Esophagus (tissue), 2 donors: Measurements from ENCODE around the gene DOCK2. TPM values are rescaled to one million over a fixed set of nuclear protein-coding genes. Genes with fewer than 3 reads are reported as not detected.
"Not testable (repeated sequence)": the region's sequence is repeated elsewhere in the genome, so short reads cannot be mapped to it uniquely, and the experiment has no call there.

Experiments used
- H3K27ac ChIP-seq, 2 donors: one replicate each; pipeline ENCODE4 v1.5.1; 2013; ENCODE audit warnings: low read depth in 2 of 2, mild to moderate bottlenecking in 2 of 2, inconsistent platforms in 1 of 2, low read length in 1 of 2, moderate library complexity in 1 of 2
- H3K27me3 ChIP-seq, 2 donors: one replicate each; pipeline ENCODE4 v1.6.1; 2013; ENCODE audit warnings: low read length in 2 of 2, control low read depth in 1 of 2, mild to moderate bottlenecking in 1 of 2; ENCODE audit not compliant: insufficient read depth in 2 of 2, control insufficient read depth in 1 of 2
- H3K36me3 ChIP-seq, 2 donors: one replicate each; pipeline ENCODE4 v1.6.1; 2013; ENCODE audit warnings: low read length in 1 of 2; ENCODE audit not compliant: control insufficient read depth in 2 of 2, insufficient read depth in 2 of 2
- H3K4me1 ChIP-seq, 2 donors: one replicate each; pipeline ENCODE4 v1.6.1; 2013; ENCODE audit warnings: low read length in 1 of 2; ENCODE audit not compliant: control insufficient read depth in 2 of 2, insufficient read depth in 2 of 2
- H3K4me3 ChIP-seq, 2 donors: one replicate each; pipeline ENCODE4 v1.5.1; 2013; ENCODE audit warnings: low read length in 2 of 2, mild to moderate bottlenecking in 2 of 2, low read depth in 1 of 2, moderate library complexity in 1 of 2
- H3K9me3 ChIP-seq, 2 donors: one replicate each; pipeline ENCODE4 v1.6.1; 2013; ENCODE audit warnings: mild to moderate bottlenecking in 2 of 2, low read depth in 1 of 2, low read length in 1 of 2, moderate library complexity in 1 of 2; ENCODE audit not compliant: control insufficient read depth in 2 of 2, insufficient read depth in 1 of 2
- WGBS, 2 donors: extraction: QIAGEN DNeasy Blood & Tissue Kit; methylation state at CpG; one replicate each; pipeline ENCODE4 v1.1.7; 2013; 5-methylcytosine and 5-hydroxymethylcytosine counted together
- polyA plus RNA-seq, 2 donors: library from polyadenylated mRNA; stranded (reverse); fragments of 200-250 nt; gene quantifications; one replicate each; pipeline ENCODE4 v1.2.3, GENCODE V29; 2013
- donor health status: healthy with polysubstance abuse.
- donor health status: Bipolar disorder and iron deficiency.

Gene DOCK2
- polyA plus RNA-seq, 2 donors: 0.86 to 1.2 TPM

GRCh38 chr5:170080786-170081445 lies 443.8 kb downstream of the DOCK2 start:
- 81 to 83% methylated on average over 8 of the region's 8 CpGs for WGBS, 2 donors
- Histone ChIP-seq H3K27me3 (peaks cover 0 to 3% of the 10 kb centered on the region in 2 donors), H3K4me1 (no peaks in the 10 kb centered on the region), H3K4me3 (no peak overlapping the region), H3K9me3 (no peaks in the 10 kb centered on the region), H3K27ac (no peak overlapping the region), H3K36me3 (peaks cover 0 to 10% of the 10 kb centered on the region in 2 donors)

GRCh38 chr5:170081616-170082015 lies 444.5 kb downstream of the DOCK2 start:
- H3K4me1 ChIP-seq: no peaks in the 10 kb centered on the region
- peaks cover 0 to 10% of the 10 kb centered on the region in 2 donors for H3K36me3 ChIP-seq
- peaks cover 0 to 3% of the 10 kb centered on the region in 2 donors for H3K27me3 ChIP-seq
- 90% methylated on average over 4 of the region's 4 CpGs for WGBS, 2 donors
- H3K4me3 ChIP-seq: no peak overlapping the region
- H3K27ac ChIP-seq: no peak overlapping the region
- H3K9me3 ChIP-seq: no peaks in the 10 kb centered on the region

GRCh38 chr5:170082701-170083100 lies 445.6 kb downstream of the DOCK2 start:
- 85 to 86% methylated on average over 7 of the region's 7 CpGs for WGBS, 2 donors
- Histone ChIP-seq H3K27ac (no peak overlapping the region), H3K9me3 (no peaks in the 10 kb centered on the region), H3K4me3 (no peak overlapping the region), H3K4me1 (no peaks in the 10 kb centered on the region), H3K36me3 (peaks cover 0 to 10% of the 10 kb centered on the region in 2 donors), H3K27me3 (peaks cover 0 to 3% of the 10 kb centered on the region in 2 donors)

- H3K4me3 ChIP-seq: no peak overlapping the region
- H3K4me1 ChIP-seq: no peaks in the 10 kb centered on the region
- no peaks in the 10 kb centered on the region for H3K27me3 ChIP-seq
- H3K27ac ChIP-seq: no peak overlapping the region
- peaks cover 0 to 3% of the 10 kb centered on the region in 2 donors for H3K36me3 ChIP-seq
- peaks cover 0 to 2% of the 10 kb centered on the region in 2 donors for H3K9me3 ChIP-seq
- 88% methylated on average over 3 of the region's 3 CpGs for WGBS, 2 donors
Observed at GRCh38 chr5:170087168-170087817, 450.2 kb downstream of the DOCK2 start.

- Histone ChIP-seq H3K4me1 (no peaks in the 10 kb centered on the region), H3K4me3 (no peak overlapping the region), H3K27me3 (no peaks in the 10 kb centered on the region), H3K36me3 (no peaks in the 10 kb centered on the region), H3K27ac (no peak overlapping the region), H3K9me3 (peaks cover 0 to 2% of the 10 kb centered on the region in 2 donors)
- WGBS, 2 donors: 67 to 73% methylated on average over 5 of the region's 5 CpGs
Observed at GRCh38 chr5:170092455-170093101, 455.5 kb downstream of the DOCK2 start.

- 83 to 88% methylated on average over 10 of the region's 10 CpGs for WGBS, 2 donors
- H3K9me3 ChIP-seq, H3K27ac ChIP-seq, H3K27me3 ChIP-seq, H3K36me3 ChIP-seq, H3K4me3 ChIP-seq, H3K4me1 ChIP-seq: not testable (repeated sequence)
Observed at GRCh38 chr5:170094329-170094728, 457.3 kb downstream of the DOCK2 start.

GRCh38 chr5:170095646-170096045 lies 458.6 kb downstream of the DOCK2 start:
- WGBS, 2 donors: 32 to 43% methylated on average over 1 of the region's 1 CpG
- H3K4me1 ChIP-seq: no peaks in the 10 kb centered on the region
- no peak overlapping the region for H3K27ac ChIP-seq

GRCh38 chr5:170097934-170098333 lies 460.9 kb downstream of the DOCK2 start:
- 65 to 66% methylated on average over 9 of the region's 9 CpGs for WGBS, 2 donors
- H3K27me3 ChIP-seq: no peaks in the 10 kb centered on the region
- H3K27ac ChIP-seq: no peak overlapping the region
- H3K4me1 ChIP-seq: no peaks in the 10 kb centered on the region
- no peaks in the 10 kb centered on the region for H3K9me3 ChIP-seq
- no peak overlapping the region for H3K4me3 ChIP-seq
- H3K36me3 ChIP-seq: no peaks in the 10 kb centered on the region

More at GRCh38 chr5:170095646-170096045, 458.6 kb downstream of the DOCK2 start:
- Histone ChIP-seq H3K36me3 (no peaks in the 10 kb centered on the region), H3K4me3 (no peak overlapping the region), H3K27me3 (no peaks in the 10 kb centered on the region), H3K9me3 (peaks cover 0 to 2% of the 10 kb centered on the region in 2 donors)

GRCh38 chr5:170100066-170100943 lies 463.2 kb downstream of the DOCK2 start:
- Histone ChIP-seq H3K27ac (no peak overlapping the region), H3K36me3 (no peaks in the 10 kb centered on the region), H3K27me3 (no peaks in the 10 kb centered on the region), H3K9me3 (no peaks in the 10 kb centered on the region), H3K4me3 (no peak overlapping the region), H3K4me1 (no peaks in the 10 kb centered on the region)
- 33 to 34% methylated on average over 13 of the region's 13 CpGs for WGBS, 2 donors
